Activated CD4-positive, alpha-beta T cell treated with anti-CD3 and anti-CD28 coated beads, Interleukin-2, amount 50 U/mL, for 4 hours (primary cell): ENCODE results near the gene NACA2.
"Not testable (repeated sequence)": the region's sequence is repeated elsewhere in the genome, so short reads cannot be mapped to it uniquely, and the experiment has no call there.

Experiments
- DNase-seq, 2 experiments: peaks; one replicate each; pipeline ENCODE4 v3.0.0-alpha.2; 2020

Gene NACA2

DNA sequence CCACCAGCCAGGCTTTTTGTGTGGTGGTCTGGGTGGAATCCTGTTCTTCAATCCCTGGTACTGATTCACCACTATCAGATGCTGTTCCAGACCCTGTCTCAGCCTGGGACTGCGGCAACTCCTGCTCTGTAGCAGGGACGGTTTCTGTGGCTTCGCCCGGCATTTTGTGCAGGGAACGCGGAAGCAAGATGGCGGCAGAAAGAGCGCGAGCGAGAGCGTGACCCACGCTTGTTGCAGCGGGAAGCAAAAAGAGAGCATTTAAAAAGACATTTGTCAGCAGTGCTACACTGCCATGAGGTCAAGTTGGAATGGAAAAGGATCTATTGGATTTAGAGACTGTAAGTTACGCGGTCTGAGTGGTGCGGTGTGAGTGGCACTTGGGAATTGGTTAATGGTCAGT is at the start of gene NACA2:
TSS of gene NACA2 (minus strand) at position 202 of the 400 bp plus-strand sequence. CDS start at position 163, 39 bp downstream.
- DNase-seq = no peak

DNA sequence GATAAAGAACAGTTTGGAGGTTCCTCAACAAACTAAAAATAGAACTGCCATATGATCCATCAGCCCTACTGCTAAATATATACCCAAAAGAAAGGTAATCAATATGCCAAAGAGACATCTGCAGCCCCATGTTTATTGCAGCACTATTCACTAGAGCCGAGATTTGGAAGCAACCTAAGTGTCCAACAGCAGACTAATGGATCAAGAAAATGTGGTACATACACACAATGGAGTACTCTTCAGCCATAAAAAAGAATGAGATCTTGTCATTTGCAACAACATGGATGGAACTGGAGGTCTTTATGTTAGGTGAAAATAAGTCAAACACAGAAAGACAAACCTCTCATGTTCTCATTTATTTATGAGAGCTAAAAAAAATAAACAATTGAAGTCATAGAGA is 48.8 kb upstream of the NACA2 start:
- DNase-seq = no peak

DNA sequence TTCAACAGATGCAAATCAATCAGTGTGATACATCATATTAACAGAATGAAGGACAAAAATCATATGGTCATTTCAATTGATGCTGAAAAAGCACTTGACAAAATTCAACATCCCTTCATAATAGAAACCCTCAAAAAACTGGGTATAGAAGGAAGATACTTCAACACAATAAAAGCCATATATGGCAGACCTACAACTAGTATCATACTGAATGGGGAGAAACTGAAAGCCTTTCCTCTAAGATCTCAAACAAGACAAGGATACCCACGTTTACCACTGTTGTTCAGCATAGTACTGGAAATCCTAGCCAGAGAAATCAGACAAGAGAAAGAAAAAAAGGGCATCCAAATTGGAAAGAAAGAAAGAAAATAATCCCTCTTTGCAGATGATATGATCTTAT is 47.1 kb upstream of the NACA2 start:
- DNase-seq = no peak

DNA sequence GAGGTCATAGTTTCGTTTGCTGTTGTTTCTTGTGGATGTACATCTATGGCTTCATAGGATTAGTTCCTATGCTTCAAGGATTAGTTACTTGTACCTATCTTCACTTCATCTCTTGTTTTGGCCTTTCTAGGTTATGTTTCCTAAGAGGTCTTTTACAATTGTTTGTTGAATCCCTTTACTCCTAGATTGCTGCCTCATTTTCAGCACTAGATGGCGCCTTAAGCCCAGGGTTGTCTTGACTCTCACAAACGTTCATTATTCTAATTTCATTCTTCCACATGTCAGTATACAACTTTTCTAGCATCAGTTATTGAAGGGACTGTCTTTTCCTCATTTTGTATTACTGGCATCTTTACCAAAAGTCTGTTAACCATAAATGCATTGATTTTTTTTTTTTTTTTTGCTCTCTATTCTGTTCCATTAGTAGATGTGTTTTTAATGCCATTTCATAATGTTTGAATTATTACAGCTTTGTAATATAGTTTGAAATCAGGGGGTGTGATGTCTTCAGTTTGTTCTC is 45.0 kb upstream of the NACA2 start:
- peak; percentile 34 to 38 for DNase-seq

DNA sequence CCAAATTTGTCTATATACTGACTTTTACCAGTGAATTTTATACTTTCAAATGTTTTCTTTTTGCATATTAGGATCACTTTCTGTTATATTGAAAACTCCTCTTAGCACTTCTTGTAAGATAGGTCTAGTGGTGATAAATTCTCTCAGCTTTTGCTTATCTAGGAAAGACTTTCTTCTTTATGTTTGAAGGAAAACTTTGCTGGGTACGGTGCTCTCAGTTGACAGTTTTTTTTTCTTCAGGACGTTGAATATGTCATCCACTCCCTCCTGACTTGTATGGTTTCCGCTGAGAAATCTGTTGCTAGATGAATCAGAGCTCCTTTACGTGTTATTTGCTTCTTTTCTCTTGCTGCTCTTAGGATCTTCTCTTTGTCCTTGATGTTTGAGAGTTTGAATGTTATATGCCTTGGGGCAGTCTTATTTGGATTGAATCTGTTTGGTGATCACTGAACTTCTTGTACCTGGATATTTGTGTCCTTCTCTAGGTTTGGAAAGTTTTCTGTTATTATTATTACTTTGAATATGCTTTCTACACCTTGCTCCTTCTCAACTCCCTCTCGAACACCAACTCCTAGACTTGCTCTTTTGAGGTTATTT is 44.0 kb upstream of the NACA2 start:
- no peak for DNase-seq

DNA sequence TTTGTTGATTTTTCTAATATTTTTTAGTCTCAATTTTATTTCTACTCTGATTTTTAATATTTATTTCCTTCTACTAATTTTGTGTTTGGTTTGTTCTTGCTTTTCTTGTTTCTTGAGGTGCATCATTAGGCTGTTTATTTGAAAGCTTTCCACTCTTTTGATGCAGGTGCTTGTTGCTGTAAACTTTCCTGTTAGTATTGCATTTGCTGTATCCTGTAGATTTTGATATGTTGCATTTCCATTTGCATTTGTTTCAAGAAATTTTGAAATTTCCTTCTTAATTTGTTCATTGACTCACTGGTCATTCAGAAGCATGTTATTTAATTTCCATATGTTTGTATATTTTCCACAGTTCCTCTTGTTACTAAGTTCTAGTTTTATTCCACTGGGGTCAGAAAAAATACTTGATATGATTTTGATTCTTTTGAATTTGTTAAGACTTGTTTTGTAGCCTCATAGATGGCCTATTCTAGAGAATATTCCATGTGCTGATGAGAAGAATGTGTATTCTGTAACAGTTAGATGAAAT is 43.1 kb upstream of the NACA2 start:
- no peak for DNase-seq

DNA sequence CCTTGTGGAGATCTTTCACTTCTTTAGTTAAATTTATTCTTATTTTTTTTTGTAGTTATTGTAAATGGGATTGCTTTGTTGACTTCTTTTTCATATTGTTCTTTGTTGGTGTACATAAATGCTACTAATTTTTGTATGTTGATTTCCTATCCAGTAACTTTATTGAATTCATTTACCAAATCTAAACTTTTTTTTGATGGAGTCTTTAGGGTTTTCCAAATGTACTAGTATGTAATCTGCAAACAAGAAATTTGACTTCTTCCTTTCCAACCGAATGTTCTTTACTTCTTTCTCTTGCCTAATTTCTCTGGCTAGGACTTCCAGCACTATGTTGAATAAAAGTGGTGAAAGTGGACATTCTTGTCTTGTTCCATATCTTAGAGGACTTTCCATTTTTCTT is 41.8 kb upstream of the NACA2 start:
- no peak for DNase-seq

DNA sequence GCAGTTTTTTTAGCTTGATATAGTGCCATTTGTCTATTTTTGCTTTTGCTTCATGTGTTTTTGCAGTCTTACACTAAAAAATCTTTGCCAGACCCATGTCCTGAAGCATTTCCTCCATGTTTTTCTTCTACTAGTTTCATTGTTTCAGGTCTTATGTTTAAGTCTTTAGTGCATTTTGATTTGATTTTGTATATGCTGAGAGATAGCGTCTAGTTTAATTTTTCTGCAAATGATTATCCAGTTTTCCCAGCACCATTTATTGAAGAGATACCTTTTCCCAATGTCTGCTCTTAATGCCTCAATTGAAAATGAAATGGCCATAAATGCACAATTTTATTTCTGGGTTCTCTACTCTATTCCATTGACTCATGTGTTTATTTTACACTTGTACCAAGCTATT is 40.8 kb upstream of the NACA2 start:
- DNase-seq = no peak

DNA sequence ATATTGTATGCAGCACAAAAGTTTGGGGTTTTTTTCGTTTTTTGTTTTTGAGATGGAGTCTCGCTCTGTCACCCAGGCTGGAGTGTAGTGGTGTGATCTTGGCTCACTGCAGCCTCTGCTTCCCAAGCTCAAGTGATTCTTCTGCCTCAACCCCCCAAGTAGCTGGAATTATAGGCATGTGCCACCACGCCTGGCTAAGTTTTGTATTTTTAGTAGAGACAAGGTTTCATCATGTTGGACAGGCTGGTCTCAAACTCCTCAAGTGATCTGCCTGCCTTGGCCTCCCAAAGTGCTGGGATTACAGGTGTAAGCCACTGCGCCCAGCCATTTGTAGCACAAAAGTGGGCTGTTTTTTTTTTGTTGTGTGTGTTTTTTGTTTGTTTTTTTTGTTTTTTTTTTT is 37.1 kb upstream of the NACA2 start:
- not testable (repeated sequence) for DNase-seq

DNA sequence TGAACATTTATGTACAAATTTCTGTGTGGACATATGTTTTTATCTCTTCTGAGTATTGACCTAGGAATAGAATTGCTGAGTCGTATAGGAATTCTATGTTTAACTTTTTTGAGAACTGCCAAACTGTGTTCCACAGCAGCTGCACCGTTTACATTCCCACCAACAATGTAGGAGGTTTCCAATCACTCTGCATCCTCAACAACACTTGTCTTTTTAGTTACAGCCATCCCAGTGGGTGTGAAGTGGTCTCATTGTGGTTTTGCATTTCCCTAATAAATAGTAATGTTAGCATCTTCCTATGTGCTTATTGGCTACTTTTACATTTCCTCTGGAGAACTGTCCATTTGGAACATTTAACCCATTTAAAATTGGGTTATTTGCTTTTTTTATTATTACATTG is 36.6 kb upstream of the NACA2 start:
- DNase-seq = no peak

DNA sequence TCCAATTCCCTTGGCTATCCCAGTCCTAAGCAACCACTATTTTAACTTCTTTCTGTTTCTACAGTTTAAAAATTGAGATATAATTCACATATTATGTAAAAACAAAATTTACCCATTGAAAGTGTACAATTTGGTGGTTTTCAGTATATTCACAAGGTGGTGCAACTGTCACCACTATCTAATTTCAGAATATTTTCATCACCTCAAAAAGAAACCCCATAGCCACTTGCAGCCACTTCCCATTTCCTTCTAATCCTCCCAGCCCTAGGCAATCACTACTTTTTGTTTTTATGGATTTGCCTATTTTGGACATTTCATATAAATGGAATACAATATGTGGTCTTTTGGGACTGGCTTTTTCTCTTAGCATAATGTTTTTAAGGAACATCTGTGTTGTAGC is 36.1 kb upstream of the NACA2 start:
- DNase-seq = no peak

DNA sequence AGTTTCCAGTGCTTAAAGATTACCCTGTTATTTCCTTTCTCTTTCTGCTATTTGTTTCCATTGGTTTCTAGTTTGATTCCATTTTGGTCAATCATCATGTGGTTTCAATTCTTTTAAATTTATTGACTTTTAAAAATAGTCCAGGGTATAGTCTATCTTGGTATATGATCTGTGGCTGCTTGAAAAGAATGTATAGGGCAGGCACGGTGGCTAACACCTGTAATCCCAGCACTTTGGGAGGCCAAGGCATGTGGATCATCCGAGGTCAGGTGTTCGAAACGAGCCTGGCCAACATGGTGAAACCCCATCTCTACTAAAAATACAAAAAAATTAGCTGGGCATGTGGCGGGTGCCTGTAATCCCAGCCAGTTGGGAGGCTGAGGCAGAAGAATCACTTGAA is 34.5 kb upstream of the NACA2 start:
- DNase-seq = no peak

DNA sequence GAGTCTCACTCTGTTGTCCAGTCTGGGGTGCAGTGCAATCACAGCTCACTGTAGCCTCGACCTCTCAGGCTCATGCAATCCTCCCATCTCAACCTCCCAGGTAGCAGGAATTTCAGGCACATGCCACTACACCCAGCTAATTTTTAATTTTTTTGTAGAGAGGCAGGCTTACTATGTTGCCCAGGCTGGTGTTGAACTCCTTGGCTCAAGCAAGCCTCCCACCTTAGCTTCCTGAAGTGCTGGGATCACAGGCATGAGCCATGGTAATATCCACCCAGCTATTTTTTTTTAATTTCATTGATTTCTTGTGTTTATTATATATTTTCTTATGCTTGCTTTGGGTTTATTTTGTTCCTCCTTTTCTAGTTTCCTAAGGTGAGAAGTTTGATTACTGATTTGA is 33.9 kb upstream of the NACA2 start:
- DNase-seq = no peak

DNA sequence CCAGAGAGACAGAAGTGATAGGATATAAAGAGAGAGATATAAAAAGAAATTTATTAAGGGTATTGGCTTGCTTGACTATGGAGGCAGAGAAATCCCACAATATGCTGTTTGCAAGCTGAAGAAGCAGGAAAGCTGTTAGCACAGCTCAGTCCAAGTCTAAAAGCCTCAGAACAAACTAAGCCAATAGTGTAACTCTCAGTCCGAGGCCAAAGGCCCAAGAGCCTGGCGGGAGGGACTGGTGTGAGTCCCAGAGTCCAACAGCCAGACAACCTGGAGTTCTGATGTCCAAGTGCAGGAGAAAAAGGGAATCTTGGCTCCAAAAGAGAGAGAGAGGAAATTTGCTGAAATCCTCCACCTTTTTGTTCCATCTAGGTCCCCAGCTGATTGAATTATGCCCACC is 30.3 kb upstream of the NACA2 start:
- DNase-seq = no peak

DNA sequence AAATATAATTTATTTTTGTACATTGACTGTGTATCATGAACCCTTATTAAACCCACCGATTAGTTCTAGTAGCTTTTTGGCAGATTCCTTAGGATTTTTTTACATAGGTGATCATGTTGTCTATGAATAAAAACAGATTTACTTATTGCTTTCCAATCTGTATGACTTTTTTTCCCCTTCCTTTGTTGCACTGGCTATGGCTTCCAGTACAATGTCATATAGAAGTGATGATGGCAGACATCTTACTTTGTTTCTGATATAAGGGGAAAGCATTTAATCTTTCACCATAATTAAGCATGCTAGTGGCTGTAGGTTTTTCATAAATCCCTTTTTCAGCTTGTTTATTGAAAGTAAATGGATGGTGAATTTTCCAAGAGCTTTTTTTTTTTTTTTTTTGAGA is 28.9 kb upstream of the NACA2 start:
- DNase-seq = no peak

DNA sequence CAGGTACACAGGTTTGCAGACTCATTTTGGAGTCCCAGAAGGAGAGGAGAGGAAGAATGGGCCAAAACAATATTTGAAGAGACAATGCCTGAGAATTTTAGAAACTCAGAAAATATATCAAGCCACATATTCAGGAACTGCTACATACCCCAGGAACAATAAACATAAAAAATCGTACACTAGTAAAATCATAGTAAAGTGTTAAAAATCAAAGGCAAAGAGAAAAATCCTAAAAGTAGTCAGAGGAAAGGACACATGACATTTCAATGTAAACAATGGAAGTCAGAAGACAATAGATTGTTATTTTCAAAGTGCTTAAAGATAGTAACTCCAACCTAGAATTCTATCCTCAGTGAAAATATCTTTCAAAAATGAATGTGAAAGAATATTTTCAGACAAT is 28.5 kb upstream of the NACA2 start:
- no peak for DNase-seq

DNA sequence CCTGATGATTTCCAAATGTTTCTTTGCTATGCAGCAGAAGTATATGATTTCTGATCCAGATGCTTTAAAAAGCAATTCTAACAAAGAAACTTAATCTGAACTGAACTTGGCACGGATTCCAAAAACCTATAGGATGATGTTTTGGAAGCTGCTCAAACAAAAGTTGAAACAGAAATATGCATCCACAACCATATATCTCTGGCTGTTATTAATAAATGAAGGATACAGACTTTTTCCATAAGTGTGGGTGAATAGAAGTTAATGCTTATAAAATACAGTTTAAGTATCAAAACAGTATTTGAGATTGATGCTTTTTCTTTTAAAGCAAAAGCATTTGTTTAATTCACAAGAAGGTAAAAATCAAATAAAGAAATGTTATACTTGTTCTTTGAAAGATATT is 27.9 kb upstream of the NACA2 start:
- DNase-seq = no peak

DNA sequence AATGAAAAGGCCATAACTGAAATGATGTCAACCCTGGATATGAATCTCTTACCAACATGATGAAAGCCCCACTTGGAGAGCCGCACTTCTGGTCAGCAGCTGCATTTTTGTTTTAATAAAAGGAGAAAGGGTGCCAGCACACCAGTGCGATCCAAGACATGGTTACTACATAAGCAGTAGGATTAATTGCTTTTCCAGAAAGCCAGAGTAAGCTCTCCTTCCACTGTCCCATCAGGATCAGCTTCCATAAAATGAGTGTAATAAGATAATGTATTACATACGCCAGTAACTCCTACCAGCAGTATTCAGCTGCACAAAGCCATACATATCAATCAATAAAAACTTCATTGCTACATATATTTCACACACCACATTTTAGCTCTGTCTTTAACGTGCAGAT is 26.3 kb upstream of the NACA2 start:
- DNase-seq = no peak

DNA sequence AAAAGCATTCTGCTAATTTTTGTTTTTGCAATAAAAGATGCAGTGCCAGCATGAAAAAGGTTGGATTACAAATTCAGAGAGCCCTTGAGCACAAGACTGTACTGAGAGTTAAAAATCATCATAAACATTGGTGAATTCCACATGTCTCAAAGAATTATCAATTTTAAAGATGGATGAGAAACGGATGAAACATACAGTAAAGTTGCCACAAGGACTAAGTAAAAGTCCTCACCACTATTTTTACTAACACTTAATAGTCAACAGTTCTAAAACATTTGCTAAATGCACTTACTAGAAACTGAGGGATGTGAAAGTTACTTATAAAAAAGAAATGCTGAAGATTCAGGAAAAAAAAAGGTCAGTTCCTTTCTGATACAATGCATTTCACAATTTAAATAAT is 25.8 kb upstream of the NACA2 start:
- no peak for DNase-seq

DNA sequence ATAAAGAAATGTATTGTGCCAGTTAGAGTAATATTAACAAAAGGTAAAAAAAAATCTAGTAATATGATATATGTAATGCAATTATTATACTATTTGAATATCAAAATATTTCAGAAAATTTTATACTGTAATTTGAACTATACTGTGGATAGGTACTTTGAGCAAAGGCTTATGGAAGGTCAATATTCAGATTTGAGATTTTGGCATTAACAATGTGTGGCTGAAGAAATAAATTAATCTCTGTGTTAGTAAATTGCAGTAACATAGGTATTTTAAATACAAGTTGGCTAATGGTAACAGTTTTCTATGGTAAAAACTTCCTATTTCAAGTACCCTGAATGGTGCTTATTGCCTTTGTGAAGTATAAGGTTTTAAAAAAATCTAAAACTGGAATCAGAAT is 23.2 kb upstream of the NACA2 start:
- no peak for DNase-seq

DNA sequence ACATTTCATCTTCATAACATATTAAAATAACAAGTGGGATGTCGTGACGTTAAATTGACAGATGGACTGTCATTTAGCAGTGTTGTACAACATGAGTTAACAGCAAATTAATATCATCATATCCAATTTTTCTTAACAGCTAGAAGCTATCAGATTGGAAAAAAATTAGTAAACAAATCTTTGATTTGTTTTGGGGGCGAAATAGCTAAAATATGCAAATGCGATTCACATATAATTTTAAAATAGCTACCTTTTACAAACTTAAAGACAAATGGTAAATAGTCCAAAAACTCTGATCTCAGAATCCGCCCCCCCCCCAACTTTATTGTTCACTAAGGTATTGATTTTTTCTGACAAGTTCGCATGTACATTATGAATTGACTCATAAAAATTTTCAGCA is 20.3 kb upstream of the NACA2 start:
- no peak for DNase-seq

DNA sequence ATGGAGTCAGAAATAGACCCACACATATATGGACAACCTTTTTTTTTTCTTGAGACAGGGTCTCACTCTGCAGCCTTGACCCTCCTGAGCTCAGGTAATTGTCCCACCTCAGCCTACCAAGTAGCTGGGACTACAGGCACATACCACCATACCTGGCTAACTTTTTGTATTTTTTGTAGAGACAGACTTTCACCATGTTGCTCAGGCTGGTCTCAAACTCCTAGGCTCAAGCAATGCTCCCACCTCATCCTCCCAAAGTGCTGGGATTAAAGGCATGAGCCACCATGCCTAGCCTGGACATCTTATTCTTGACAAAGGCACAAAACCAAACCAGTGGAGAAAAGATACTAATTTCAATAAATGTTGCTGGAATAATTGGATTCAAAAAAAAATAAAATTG is 14.7 kb upstream of the NACA2 start:
- DNase-seq = no peak

DNA sequence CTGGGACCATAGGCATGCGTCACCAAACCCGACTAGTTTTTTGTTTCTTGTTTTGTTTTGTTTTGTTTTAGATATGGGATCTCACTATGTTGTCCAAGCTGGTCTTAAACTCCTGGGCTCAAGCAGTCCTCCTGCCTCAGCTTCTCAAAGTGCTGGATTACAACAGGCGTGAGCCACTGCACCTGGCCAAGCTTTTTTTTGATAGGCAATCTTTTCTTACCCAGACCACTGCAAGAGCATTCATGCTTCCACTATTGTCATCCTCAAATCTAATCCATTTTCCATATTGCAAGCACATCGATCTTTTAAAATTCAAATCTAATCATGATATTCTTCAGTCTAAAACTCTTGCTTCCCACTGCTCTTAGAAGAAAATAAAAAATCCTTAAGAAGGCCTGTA is 10.3 kb upstream of the NACA2 start:
- no peak for DNase-seq

DNA sequence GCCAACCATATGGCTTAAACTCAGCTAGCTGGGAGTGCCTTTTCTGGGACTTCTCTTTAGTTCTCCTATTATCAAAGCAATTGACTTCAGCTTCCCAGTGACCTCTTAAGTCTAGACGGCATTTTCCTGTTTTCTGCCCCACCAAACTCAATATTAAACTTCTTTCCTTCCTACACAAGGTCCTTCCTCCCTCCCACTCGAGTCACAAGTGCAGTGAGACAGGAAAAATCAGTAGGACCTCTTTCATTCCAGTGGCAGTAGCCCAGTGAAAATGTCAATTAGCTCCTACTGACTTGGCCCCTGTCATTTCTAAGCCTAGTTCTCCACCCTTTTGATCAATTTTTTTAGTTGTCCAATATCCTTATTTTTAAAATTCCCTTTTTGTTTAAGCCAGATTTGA is 9.6 kb upstream of the NACA2 start:
- no peak for DNase-seq

DNA sequence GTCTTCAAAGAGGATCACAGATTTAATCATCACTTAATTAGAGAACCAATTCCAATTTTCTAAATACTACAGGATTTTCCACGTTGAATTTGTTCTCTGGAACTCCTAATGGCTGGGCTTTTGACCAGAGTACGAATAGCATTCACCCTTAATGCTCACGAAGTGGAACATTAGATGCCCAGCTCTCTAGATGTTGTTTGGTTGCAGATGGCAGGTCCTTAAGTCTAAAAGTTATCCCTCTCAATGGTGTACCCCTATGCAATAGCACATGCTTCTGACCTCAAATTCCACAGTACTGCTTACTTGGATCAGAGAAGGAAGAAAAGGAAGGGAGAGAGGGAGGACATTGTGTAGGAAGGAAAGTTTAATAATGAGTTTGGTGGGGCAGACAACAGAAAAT is 8.6 kb upstream of the NACA2 start:
- no peak for DNase-seq
